Peyer's patch (tissue), 4 donors: ENCODE data around the gene RSPH9.
A peak's percentile ranks its signal among the peaks of the same experiment; 100 is the strongest.

Source experiments
- CTCF ChIP-seq, 6 experiments: fragments of 450-650 bp in 4 of 6; fragments of 200-600 bp in 2 of 6; sonication (generic) in 1 of 6; IDR thresholded peaks; one replicate each; pipeline ENCODE4 v1.5.1; 2017 to 2019; ENCODE audit warnings: antibody characterized with exemption in 6 of 6, mild to moderate bottlenecking in 3 of 6, moderate library complexity in 1 of 6
- POLR2A ChIP-seq, 2 donors: fragments of 450-650 bp; IDR thresholded peaks; one replicate each; pipeline ENCODE4 v1.5.1; 2017; ENCODE audit warnings: antibody characterized with exemption in 2 of 2, mild to moderate bottlenecking in 2 of 2, moderate library complexity in 2 of 2

GRCh38 chr6:43608310-43608763 is 36.5 kb upstream of the RSPH9 start:
- TF ChIP-seq CTCF (IDR thresholded peaks at IDR 0.05) (peak; percentile 68 to 74 (median 72)), POLR2A (IDR thresholded peaks at IDR 0.05) (no peak)
